Chondrocyte (in vitro differentiated cells): ENCODE measurements around the gene SLC10A7. TPM values are rescaled to one million over a fixed set of nuclear protein-coding genes. Genes with fewer than 3 reads are reported as not detected.

ENCODE experiments used
- DNase-seq: peaks from one replicate; pipeline ENCODE4 v3.0.0; 2021; ENCODE audit warnings: mixed read lengths, low spot score
- H3K27ac Mint-ChIP-seq: one replicate; pipeline ENCODE4 v1.8.0; 2021; ENCODE audit warnings: mild to moderate bottlenecking, moderate library complexity, mixed read lengths; ENCODE audit not compliant: unreplicated experiment
- H3K27me3 Mint-ChIP-seq: 2 replicates; pipeline ENCODE4 v1.8.0; 2021; ENCODE audit warnings: low read depth, mixed read lengths
- H3K36me3 Mint-ChIP-seq: 2 replicates; pipeline ENCODE4 v1.8.0; 2021; ENCODE audit warnings: low read depth, mixed read lengths
- H3K4me1 Mint-ChIP-seq: 2 replicates; pipeline ENCODE4 v1.8.0; 2021; ENCODE audit warnings: low read depth, mild to moderate bottlenecking, mixed read lengths
- H3K4me3 Mint-ChIP-seq: one replicate; pipeline ENCODE4 v1.8.0; 2021; ENCODE audit warnings: mild to moderate bottlenecking, moderate library complexity, mixed read lengths; ENCODE audit not compliant: unreplicated experiment
- H3K9me3 Mint-ChIP-seq: 2 replicates; pipeline ENCODE4 v1.8.0; 2021; ENCODE audit warnings: low read depth, mixed read lengths
- CTCF ChIP-seq: fragments of 200-600 bp; sonication (generic); IDR thresholded peaks from 2 replicates; pipeline ENCODE4 v1.5.0; 2021; ENCODE audit warnings: antibody characterized with exemption, mild to moderate bottlenecking, moderate library complexity
- total RNA-seq: library from RNA; stranded (reverse); gene quantifications from 3 replicates; pipeline ENCODE4 v1.2.1, GENCODE V29; 2021

Gene SLC10A7
- total RNA-seq, 1 donor from 2014 or later: 7.6 TPM

DNA sequence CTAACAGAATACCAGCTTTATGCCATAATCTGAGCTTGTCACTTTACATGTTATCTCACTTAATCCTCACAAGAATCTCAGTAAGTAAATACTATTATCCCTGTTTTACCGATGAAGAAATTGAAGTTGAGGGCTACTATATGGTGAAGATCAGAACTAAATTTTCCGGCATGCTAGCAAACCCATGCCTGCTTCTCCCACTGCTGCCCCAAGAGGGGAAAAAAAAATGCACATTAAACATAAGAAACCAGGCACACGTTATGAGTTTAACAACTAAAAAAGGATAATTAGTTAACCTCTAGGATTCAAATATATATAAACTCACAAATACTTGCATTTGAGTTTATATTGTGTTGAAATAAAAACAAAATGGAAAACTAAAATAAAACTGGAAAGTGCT is 10.8 kb downstream of the SLC10A7 start:
- DNase-seq: no peak
- no peak overlapping the region for H3K4me3 Mint-ChIP-seq
- no peaks in the 10 kb centered on the region for H3K9me3 Mint-ChIP-seq

GRCh38 chr4:146508229-146508939 is 13.4 kb downstream of the SLC10A7 start:
- Mint-ChIP-seq H3K36me3 (peaks cover 8% of the 10 kb centered on the region), H3K9me3 (no peaks in the 10 kb centered on the region), H3K4me3 (no peak overlapping the region), H3K4me1 (no peaks in the 10 kb centered on the region), H3K27ac (no peak overlapping the region), H3K27me3 (no peaks in the 10 kb centered on the region)
- no peak for TF ChIP-seq CTCF
- DNase-seq: no peak

More for the DNA sequence above, 10.8 kb downstream of the SLC10A7 start:
- no peak overlapping the region for H3K27ac Mint-ChIP-seq
- peaks cover 6% of the 10 kb centered on the region for H3K36me3 Mint-ChIP-seq
- no peaks in the 10 kb centered on the region for H3K27me3 Mint-ChIP-seq
- peak; percentile 43 for TF ChIP-seq CTCF
- H3K4me1 Mint-ChIP-seq: no peaks in the 10 kb centered on the region

GRCh38 chr4:146507632-146508031 is 14.1 kb downstream of the SLC10A7 start:
- no peaks in the 10 kb centered on the region for H3K27me3 Mint-ChIP-seq
- H3K9me3 Mint-ChIP-seq: no peaks in the 10 kb centered on the region
- no peak overlapping the region for H3K27ac Mint-ChIP-seq
- H3K4me1 Mint-ChIP-seq: no peaks in the 10 kb centered on the region
- no peak for DNase-seq
- TF ChIP-seq CTCF: no peak
- peaks cover 16% of the 10 kb centered on the region for H3K36me3 Mint-ChIP-seq
- H3K4me3 Mint-ChIP-seq: no peak overlapping the region

DNA sequence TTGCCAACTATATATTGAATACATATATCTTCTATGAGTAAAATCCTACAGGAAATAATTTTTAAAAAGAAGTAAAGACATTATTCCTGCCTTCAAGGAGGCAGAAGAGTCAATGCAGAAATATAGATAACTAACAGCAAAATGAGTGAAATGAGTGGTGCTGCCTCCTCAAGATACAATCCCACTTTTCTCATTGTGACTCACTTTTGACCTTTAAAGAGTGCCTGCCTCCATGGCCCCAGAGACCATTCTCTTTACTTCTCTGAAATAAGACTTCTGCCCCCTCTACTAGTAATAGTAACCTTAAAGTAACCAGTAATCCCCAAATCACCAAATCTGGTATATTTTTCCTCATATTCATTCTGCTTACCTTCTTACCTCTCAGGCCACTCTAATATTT is 15.5 kb downstream of the SLC10A7 start:
- TF ChIP-seq CTCF: no peak
- no peak overlapping the region for H3K4me3 Mint-ChIP-seq
- no peaks in the 10 kb centered on the region for H3K27me3 Mint-ChIP-seq
- no peaks in the 10 kb centered on the region for H3K9me3 Mint-ChIP-seq
- H3K4me1 Mint-ChIP-seq: no peaks in the 10 kb centered on the region
- no peak overlapping the region for H3K27ac Mint-ChIP-seq
- H3K36me3 Mint-ChIP-seq: peaks cover 17% of the 10 kb centered on the region
- no peak for DNase-seq

GRCh38 chr4:146500216-146500615 is 21.5 kb downstream of the SLC10A7 start:
- H3K36me3 Mint-ChIP-seq: peaks cover 12% of the 10 kb centered on the region
- no peaks in the 10 kb centered on the region for H3K27me3 Mint-ChIP-seq
- no peak overlapping the region for H3K4me3 Mint-ChIP-seq
- TF ChIP-seq CTCF: no peak
- no peak overlapping the region for H3K27ac Mint-ChIP-seq
- H3K4me1 Mint-ChIP-seq: peaks cover 6% of the 10 kb centered on the region
- H3K9me3 Mint-ChIP-seq: no peaks in the 10 kb centered on the region
- DNase-seq: no peak
